Measurements from ENCODE around the gene PLEKHO2.

DNA sequence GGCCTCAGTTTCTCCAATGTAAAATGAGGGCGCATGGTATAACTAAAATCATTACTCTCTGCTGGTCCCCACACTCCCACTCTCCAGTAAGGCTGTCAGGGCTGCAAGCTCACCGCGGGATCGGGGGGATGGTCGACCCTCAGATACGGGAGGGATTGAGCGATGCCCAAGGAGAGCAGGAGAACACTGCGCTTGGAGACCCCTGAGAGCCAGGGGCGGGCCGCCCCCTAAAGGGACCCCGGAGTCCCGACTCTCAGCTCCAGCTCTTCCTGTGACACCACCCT, 713 bp upstream of the PLEKHO2 start:
- TF ChIP-seq POLR2A (IDR thresholded peaks at IDR 0.05; ENCODE audit: low read depth, low read length) (no peak), POLR2AphosphoS5 (IDR thresholded peaks at IDR 0.05; ENCODE audit: low read depth, low read length) (no peak)
